Measurements from ENCODE around the gene APBB2.

- no peak for TF ChIP-seq CTCF (IDR thresholded peaks at IDR 0.05)
- TF ChIP-seq POLR2A (IDR thresholded peaks at IDR 0.05): no peak
Measured at GRCh38 chr4:41202356-41202755, 12.0 kb downstream of the APBB2 start.

Measured in heart left ventricle (tissue), 13 donors.